GM10266 (cell line): ENCODE measurements around the gene UBAC1.

Experiments used
- DNase-seq: peaks from one replicate; pipeline ENCODE4 v3.0.0; 2012; ENCODE audit errors: extremely low spot score
- TF ChIP-seq, protein P1 (sequence below): IDR thresholded peaks from 2 replicates; pipeline ENCODE4 v1.5.1; 2012; ENCODE audit warnings: mild to moderate bottlenecking, low read depth; ENCODE audit not compliant: control insufficient read depth, insufficient read depth; ENCODE audit errors: missing control alignments

Gene UBAC1

DNA sequence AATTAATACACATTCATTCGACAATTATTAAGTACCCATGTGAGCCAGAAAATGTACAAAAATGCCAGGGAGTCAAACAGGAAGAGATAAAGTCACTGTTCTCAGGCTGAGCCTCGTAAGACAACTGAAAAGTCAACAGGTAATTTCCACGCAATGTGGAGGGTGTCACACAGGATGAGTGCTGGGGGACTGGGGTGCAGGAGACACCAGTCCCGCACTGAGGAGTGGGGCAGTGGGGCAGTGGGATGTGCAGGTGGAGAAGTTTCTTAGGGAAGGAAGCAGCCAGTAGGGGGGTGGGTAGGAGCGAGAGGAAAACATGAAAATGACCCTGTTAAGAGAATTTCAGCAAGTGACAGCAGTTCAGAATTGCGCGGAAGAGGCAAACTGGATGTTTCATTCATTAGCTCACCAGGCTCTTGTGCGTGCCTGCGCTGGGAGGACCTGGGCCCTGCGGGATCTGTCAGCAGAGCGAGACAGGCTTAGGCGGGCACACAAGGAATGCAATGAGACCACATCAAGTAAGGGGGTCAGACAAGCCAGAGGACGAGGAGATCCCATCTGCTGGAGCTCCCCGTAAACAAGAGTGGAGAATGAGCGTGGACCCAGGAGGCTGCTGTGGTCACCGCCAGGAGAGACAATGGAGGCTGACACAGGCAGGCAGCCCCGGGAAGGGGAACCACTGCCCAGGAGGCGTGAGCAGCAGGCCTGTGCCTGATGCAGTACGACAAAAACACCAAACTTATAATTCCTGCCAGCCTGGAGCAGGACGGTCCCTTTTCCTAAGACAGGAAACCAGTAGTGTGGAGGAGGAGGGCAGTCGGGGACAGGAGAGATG, 74.8 kb downstream of the UBAC1 start:
- TF ChIP-seq, protein P1, sequence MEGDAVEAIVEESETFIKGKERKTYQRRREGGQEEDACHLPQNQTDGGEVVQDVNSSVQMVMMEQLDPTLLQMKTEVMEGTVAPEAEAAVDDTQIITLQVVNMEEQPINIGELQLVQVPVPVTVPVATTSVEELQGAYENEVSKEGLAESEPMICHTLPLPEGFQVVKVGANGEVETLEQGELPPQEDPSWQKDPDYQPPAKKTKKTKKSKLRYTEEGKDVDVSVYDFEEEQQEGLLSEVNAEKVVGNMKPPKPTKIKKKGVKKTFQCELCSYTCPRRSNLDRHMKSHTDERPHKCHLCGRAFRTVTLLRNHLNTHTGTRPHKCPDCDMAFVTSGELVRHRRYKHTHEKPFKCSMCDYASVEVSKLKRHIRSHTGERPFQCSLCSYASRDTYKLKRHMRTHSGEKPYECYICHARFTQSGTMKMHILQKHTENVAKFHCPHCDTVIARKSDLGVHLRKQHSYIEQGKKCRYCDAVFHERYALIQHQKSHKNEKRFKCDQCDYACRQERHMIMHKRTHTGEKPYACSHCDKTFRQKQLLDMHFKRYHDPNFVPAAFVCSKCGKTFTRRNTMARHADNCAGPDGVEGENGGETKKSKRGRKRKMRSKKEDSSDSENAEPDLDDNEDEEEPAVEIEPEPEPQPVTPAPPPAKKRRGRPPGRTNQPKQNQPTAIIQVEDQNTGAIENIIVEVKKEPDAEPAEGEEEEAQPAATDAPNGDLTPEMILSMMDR = no peak
- no peak for DNase-seq

DNA sequence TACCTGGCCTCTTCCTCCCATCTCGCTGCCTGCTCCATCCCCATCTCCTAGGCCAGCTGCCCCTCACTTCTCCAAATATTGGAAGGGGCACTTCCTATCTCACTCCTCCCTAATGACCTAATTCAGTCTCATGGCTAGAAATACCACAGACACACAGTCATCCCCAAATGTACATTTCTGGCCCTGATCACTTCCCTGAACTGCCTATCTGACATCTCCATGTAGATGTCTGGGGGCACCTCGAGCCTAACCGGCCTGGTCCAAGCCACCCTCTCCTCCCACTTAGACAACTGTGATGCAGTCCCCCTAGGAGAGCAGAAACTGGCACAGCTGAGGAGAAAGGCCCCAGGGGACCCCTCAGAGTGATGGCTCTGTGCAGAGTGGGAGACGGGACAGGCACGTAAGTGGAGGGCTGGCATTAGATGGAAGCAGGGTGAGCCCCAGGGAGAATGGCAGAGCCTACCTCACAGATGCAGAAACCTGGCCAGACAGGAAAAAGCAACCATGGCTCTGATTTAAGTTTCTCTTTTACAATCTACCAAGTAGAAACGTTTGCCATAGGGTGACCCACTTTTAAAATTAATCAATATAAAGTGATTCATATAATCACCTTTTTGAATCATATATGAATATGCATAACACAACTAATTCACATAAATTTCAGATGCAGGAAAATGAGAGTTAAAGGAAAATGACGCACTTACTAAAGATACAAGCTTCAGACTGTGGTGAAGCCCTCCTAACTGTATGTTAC, 75.9 kb downstream of the UBAC1 start:
- TF ChIP-seq, protein P1 = no peak

DNA sequence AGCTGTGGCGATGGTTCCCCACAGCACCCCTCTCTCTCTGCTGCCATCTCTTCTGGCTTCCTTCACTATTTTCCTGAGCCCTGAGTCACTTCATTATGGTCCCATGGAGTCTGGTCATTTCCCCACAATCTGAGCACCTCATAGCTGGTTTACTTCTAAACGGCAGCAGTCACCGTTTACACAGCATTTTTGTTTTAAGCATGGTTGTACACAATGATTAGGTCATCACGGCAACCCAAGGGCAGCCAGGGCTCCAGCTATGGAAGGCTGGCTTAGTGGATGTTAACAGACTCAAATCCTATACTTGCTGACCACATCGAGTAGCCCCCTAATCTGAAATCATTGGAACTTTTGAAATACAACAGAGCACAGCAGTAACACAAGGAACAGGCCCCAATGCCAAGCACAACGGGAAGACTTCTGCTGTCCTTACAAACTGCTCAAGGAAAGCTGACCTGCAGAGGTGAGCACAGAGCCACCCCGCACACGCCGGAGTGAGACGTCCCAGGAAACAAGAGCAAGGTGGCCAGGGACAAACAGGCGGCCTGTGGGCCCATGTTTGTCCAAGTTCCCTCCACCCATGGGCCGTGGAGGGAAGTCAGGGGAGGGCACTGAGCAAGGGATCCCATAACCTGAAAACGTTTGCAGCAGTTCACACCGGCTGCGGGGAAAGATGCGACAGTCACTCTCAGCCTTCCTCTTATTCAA, 76.7 kb downstream of the UBAC1 start:
- DNase-seq = no peak
- TF ChIP-seq, protein P1 = no peak

More for the DNA sequence above, 75.9 kb downstream of the UBAC1 start:
- DNase-seq = no peak

- DNase-seq = no peak
- TF ChIP-seq, protein P1 = no peak
These were observed 77.6 kb downstream of the UBAC1 start for GRCh38 chr9:135883410-135884089.
